ENCODE results near the gene DTHD1. TPM values are rescaled to one million over a fixed set of nuclear protein-coding genes. Genes with fewer than 3 reads are reported as not detected.

Gene DTHD1
- total and polyA plus RNA-seq, 3 experiments from 2014 or later: 3.3 to 5.9 (median 3.5) TPM

DNA sequence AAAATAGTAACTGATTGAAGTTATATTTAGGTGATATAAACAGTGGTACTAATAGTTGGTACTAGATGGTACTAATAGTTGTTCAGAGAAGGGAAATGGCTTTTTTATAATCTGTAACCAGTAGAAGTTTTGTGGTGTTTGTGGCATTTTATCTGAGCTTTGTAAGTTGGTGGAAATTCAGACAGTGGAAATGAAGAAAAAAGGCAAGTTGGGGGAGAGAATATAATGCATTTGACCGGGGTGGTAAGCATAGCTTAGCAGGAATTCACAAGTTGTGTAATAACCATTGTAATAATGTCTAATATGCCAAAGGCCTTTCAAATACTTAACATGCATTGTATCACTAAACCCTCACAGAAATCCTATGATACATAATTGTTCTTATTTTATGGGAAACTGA lies 36.3 kb downstream of the DTHD1 start:
- POLR2A ChIA-PET: no interaction called here
- Mint-ChIP-seq H3K27ac (peak overlapping the region in 6 of 8 donors; percentile 1 to 54 (median 10)), H3K4me1 (peaks cover 44 to 60% (median 58%) of the 10 kb centered on the region in 3 donors), H3K36me3 (peaks cover 6 to 13% (median 7%) of the 10 kb centered on the region in 3 donors), H3K4me3 (peak overlapping the region in 3 of 7 donors; percentile 0 to 7 (median 2)), H3K27me3 (no peaks in the 10 kb centered on the region), H3K9me3 (no peaks in the 10 kb centered on the region)
- CTCF ChIA-PET: no interaction called here
- Histone ChIP-seq H3K36me3 (ENCODE audit: insufficient read depth, low read length) (no peaks in the 10 kb centered on the region), H3K4me3 (ENCODE audit: low read length) (no peak overlapping the region), H3K27ac (ENCODE audit: low read depth, low read length) (no peak overlapping the region), H3K4me1 (ENCODE audit: insufficient read depth, low read length) (peaks cover 11% of the 10 kb centered on the region), H3K9me3 (ENCODE audit: low read length) (no peaks in the 10 kb centered on the region), H3K27me3 (ENCODE audit: insufficient read depth, low read length, poor library complexity, severe bottlenecking) (no peaks in the 10 kb centered on the region)
- DNase-seq: no peak

DNA sequence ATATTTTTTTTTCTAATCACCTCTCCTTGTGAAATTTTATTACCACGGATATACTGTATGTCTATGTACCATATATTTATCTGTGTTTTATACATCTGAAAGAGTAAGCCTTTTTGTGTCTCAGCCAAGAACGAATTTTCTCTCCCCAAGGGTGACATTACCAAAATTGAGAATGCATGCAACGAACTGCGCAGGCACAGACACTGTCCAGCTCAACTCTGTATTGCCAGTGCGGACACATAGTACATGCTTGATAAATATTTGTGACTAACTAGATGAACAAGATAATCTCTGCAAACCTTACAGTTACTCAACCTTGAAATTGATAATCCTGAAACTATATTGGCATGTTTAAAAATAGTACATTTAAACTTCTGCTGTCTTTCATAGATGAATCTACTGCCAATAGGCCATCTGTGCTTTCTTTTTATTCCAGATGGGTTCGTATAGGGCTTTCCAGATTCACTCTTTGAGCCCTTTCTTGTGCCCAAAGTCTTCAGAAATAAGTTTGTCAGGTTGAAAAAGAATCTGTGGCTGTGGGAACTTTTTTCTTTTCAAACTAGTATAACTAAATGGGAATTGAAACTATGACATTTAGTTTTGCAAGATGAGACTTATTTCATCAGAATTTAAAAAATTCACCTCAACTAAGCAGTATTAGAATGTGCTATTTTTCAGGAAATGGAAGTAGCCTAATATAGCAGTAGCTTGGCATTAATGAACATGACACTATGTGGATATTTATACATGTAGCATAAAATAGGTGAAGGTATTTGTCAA lies 38.9 kb downstream of the DTHD1 start:
- no peaks in the 10 kb centered on the region for H3K36me3 ChIP-seq (ENCODE audit: insufficient read depth, low read length)
- ChIA-PET CTCF (no interaction called here), POLR2A (no interaction called here)
- H3K4me1 ChIP-seq (ENCODE audit: insufficient read depth, low read length): peaks cover 29% of the 10 kb centered on the region
- Mint-ChIP-seq H3K36me3 (peaks cover 0 to 9% (median 6%) of the 10 kb centered on the region in 3 donors), H3K4me3 (no peak overlapping the region), H3K9me3 (no peaks in the 10 kb centered on the region), H3K27me3 (no peaks in the 10 kb centered on the region), H3K4me1 (peaks cover 62 to 78% (median 76%) of the 10 kb centered on the region in 3 donors), H3K27ac (peak overlapping the region in 6 of 8 donors; percentile 13 to 90 (median 28))
- no peak overlapping the region for H3K27ac ChIP-seq (ENCODE audit: low read depth, low read length)
- DNase-seq: no peak
- no peaks in the 10 kb centered on the region for H3K27me3 ChIP-seq (ENCODE audit: insufficient read depth, low read length, poor library complexity, severe bottlenecking)
- H3K9me3 ChIP-seq (ENCODE audit: low read length): no peaks in the 10 kb centered on the region
- H3K4me3 ChIP-seq (ENCODE audit: low read length): no peak overlapping the region

DNA sequence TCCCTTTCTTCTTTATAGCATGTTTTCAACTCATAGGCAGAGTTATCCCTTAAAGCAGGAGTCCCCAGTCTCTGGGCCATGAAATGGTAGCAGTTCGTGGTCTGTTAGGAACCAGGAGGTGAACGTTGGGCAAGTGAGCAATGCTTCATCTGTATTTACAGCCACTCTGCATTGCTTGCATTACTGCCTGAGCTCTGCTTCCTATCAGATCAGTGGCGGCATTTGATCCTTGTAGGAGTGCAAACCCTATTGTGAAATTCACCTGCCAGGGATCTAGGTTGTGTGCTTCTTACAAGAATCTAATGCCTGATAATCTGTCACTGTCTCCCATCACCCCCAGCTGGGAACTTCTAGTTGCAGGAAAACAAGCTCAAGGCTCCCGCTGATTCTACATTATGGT lies 39.8 kb downstream of the DTHD1 start:
- ChIA-PET CTCF (no interaction called here), POLR2A (no interaction called here)
- H3K4me1 ChIP-seq (ENCODE audit: insufficient read depth, low read length): peaks cover 35% of the 10 kb centered on the region
- H3K27me3 ChIP-seq (ENCODE audit: insufficient read depth, low read length, poor library complexity, severe bottlenecking): no peaks in the 10 kb centered on the region
- Mint-ChIP-seq H3K27me3 (no peaks in the 10 kb centered on the region), H3K36me3 (peaks cover 0 to 6% (median 6%) of the 10 kb centered on the region in 3 donors), H3K4me3 (peak overlapping the region in 1 of 7 donors; percentile 49), H3K27ac (peak overlapping the region in 2 of 8 donors; percentile 36 to 44), H3K9me3 (no peaks in the 10 kb centered on the region), H3K4me1 (peaks cover 68 to 86% (median 83%) of the 10 kb centered on the region in 3 donors)
- H3K36me3 ChIP-seq (ENCODE audit: insufficient read depth, low read length): no peaks in the 10 kb centered on the region
- no peak for DNase-seq
- H3K4me3 ChIP-seq (ENCODE audit: low read length): no peak overlapping the region
- H3K27ac ChIP-seq (ENCODE audit: low read depth, low read length): no peak overlapping the region
- no peaks in the 10 kb centered on the region for H3K9me3 ChIP-seq (ENCODE audit: low read length)

DNA sequence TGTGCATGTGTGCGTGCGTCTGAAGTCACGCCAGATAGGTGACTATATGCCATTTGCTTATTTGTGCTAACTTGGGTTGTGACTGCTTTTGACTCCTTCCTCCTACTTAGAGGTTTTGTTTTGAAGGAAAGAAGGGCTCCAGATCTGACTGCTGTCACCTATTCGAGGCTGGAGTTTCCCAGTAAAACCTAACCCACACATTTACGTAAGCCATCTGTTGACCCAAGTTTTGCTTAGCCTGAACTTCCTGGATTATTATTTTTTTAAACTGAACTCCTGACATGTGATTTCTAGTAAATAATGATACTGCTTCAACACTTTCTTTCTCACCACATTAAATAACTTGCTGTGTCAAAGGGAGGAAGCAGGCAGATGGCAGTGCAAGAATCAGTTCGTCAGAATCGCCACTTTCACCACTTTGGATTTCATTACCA lies 41.5 kb downstream of the DTHD1 start:
- H3K9me3 Mint-ChIP-seq: no peaks in the 10 kb centered on the region
- Histone ChIP-seq H3K9me3 (ENCODE audit: low read length) (no peaks in the 10 kb centered on the region), H3K27ac (ENCODE audit: low read depth, low read length) (no peak overlapping the region), H3K27me3 (ENCODE audit: insufficient read depth, low read length, poor library complexity, severe bottlenecking) (no peaks in the 10 kb centered on the region), H3K4me3 (ENCODE audit: low read length) (no peak overlapping the region), H3K36me3 (ENCODE audit: insufficient read depth, low read length) (no peaks in the 10 kb centered on the region), H3K4me1 (ENCODE audit: insufficient read depth, low read length) (peaks cover 35% of the 10 kb centered on the region)
- peak overlapping the region; percentile 65 to 91 (median 84) for H3K27ac Mint-ChIP-seq
- DNase-seq: peak in 3 of 5 donors; percentile 16 to 74 (median 56)
- H3K36me3 Mint-ChIP-seq: peaks cover 0 to 6% (median 2%) of the 10 kb centered on the region in 3 donors
- CTCF ChIA-PET: no interaction called here
- POLR2A ChIA-PET: no interaction called here
- peaks cover 70 to 89% (median 84%) of the 10 kb centered on the region in 3 donors for H3K4me1 Mint-ChIP-seq
- H3K4me3 Mint-ChIP-seq: peak overlapping the region; percentile 13 to 76 (median 61)
- no peaks in the 10 kb centered on the region for H3K27me3 Mint-ChIP-seq

GRCh38 chr4:36323816-36324419 lies 42.5 kb downstream of the DTHD1 start:
- POLR2A ChIA-PET: no interaction called here
- peak overlapping the region in 6 of 8 donors; percentile 5 to 80 (median 61) for H3K27ac Mint-ChIP-seq
- peak overlapping the region in 4 of 7 donors; percentile 42 to 76 (median 63) for H3K4me3 Mint-ChIP-seq
- no peaks in the 10 kb centered on the region for H3K9me3 ChIP-seq (ENCODE audit: low read length)
- peaks cover 0 to 2% of the 10 kb centered on the region in 2 donors for H3K27me3 Mint-ChIP-seq
- H3K4me1 ChIP-seq (ENCODE audit: insufficient read depth, low read length): peaks cover 35% of the 10 kb centered on the region
- peaks cover 0 to 5% (median 2%) of the 10 kb centered on the region in 3 donors for H3K36me3 Mint-ChIP-seq
- no peak for DNase-seq
- H3K27ac ChIP-seq (ENCODE audit: low read depth, low read length): no peak overlapping the region
- no peak overlapping the region for H3K4me3 ChIP-seq (ENCODE audit: low read length)
- CTCF ChIA-PET: no interaction called here
- peaks cover 64 to 83% (median 79%) of the 10 kb centered on the region in 3 donors for H3K4me1 Mint-ChIP-seq
- no peaks in the 10 kb centered on the region for H3K27me3 ChIP-seq (ENCODE audit: insufficient read depth, low read length, poor library complexity, severe bottlenecking)
- no peaks in the 10 kb centered on the region for H3K9me3 Mint-ChIP-seq
- no peaks in the 10 kb centered on the region for H3K36me3 ChIP-seq (ENCODE audit: insufficient read depth, low read length)

GRCh38 chr4:36324808-36325207 lies 43.4 kb downstream of the DTHD1 start:
- Histone ChIP-seq H3K27ac (ENCODE audit: low read depth, low read length) (no peak overlapping the region), H3K4me3 (ENCODE audit: low read length) (no peak overlapping the region), H3K36me3 (ENCODE audit: insufficient read depth, low read length) (no peaks in the 10 kb centered on the region), H3K27me3 (ENCODE audit: insufficient read depth, low read length, poor library complexity, severe bottlenecking) (no peaks in the 10 kb centered on the region), H3K9me3 (ENCODE audit: low read length) (no peaks in the 10 kb centered on the region), H3K4me1 (ENCODE audit: insufficient read depth, low read length) (peaks cover 35% of the 10 kb centered on the region)
- Mint-ChIP-seq H3K36me3 (peaks cover 0 to 5% (median 2%) of the 10 kb centered on the region in 3 donors), H3K27me3 (peaks cover 0 to 2% of the 10 kb centered on the region in 2 donors), H3K9me3 (no peaks in the 10 kb centered on the region), H3K4me1 (peaks cover 61 to 79% (median 77%) of the 10 kb centered on the region in 3 donors), H3K27ac (peak overlapping the region in 6 of 8 donors; percentile 4 to 77 (median 41)), H3K4me3 (peak overlapping the region in 4 of 7 donors; percentile 2 to 70 (median 16))
- POLR2A ChIA-PET: interaction anchor here (1.0 to 1.7 kb wide), 2 partner anchors 81 to 82 kb away, joined by 4 read pairs; partner anchors contain the start of gene ARAP2
- DNase-seq: no peak
- CTCF ChIA-PET: interaction anchor here (0.8 to 2.2 kb wide), 6 partner anchors 9 to 99 kb away, joined by 3 to 10 read pairs (median 3); no protein-coding TSS in a partner anchor

GRCh38 chr4:36325499-36325898 lies 44.1 kb downstream of the DTHD1 start:
- peaks cover 55 to 72% (median 70%) of the 10 kb centered on the region in 3 donors for H3K4me1 Mint-ChIP-seq
- Histone ChIP-seq H3K4me3 (ENCODE audit: low read length) (no peak overlapping the region), H3K4me1 (ENCODE audit: insufficient read depth, low read length) (peaks cover 35% of the 10 kb centered on the region), H3K9me3 (ENCODE audit: low read length) (no peaks in the 10 kb centered on the region), H3K27ac (ENCODE audit: low read depth, low read length) (no peak overlapping the region), H3K36me3 (ENCODE audit: insufficient read depth, low read length) (no peaks in the 10 kb centered on the region), H3K27me3 (ENCODE audit: insufficient read depth, low read length, poor library complexity, severe bottlenecking) (no peaks in the 10 kb centered on the region)
- ChIA-PET CTCF (interaction anchor here (0.8 to 2.2 kb wide), 8 partner anchors 9 to 100 kb away, joined by 3 to 10 read pairs (median 3); no protein-coding TSS in a partner anchor), POLR2A (interaction anchor here (1.0 to 1.7 kb wide), 2 partner anchors 81 to 82 kb away, joined by 4 read pairs; partner anchors contain the start of gene ARAP2)
- no peaks in the 10 kb centered on the region for H3K9me3 Mint-ChIP-seq
- peaks cover 0 to 2% of the 10 kb centered on the region in 2 donors for H3K27me3 Mint-ChIP-seq
- peaks cover 0 to 5% (median 2%) of the 10 kb centered on the region in 3 donors for H3K36me3 Mint-ChIP-seq
- peak in 1 of 5 donors; percentile 6 for DNase-seq
- H3K27ac Mint-ChIP-seq: peak overlapping the region; percentile 0 to 91 (median 44)
- H3K4me3 Mint-ChIP-seq: peak overlapping the region in 5 of 7 donors; percentile 1 to 60 (median 16)

All from CD8-positive, alpha-beta memory T cell (primary cell).